GF-D8 (cell line): ENCODE data around the gene MFAP2.
"Not testable (repeated sequence)": the region's sequence is repeated elsewhere in the genome, so short reads cannot be mapped to it uniquely, and the experiment has no call there.

Experiments used
- DNase-seq: peaks from one replicate; lab custom pipeline; 2025; lab: John Stamatoyannopoulos, UW

MFAP2 gene

GRCh38 chr1:16979475-16980327, 719 bp downstream of the MFAP2 start:
- no peak for DNase-seq

- DNase-seq: no peak
Measured at GRCh38 chr1:16978567-16979474, 1.6 kb downstream of the MFAP2 start.

- DNase-seq: no peak
Measured at GRCh38 chr1:16978139-16978538, 2.3 kb downstream of the MFAP2 start.

DNA sequence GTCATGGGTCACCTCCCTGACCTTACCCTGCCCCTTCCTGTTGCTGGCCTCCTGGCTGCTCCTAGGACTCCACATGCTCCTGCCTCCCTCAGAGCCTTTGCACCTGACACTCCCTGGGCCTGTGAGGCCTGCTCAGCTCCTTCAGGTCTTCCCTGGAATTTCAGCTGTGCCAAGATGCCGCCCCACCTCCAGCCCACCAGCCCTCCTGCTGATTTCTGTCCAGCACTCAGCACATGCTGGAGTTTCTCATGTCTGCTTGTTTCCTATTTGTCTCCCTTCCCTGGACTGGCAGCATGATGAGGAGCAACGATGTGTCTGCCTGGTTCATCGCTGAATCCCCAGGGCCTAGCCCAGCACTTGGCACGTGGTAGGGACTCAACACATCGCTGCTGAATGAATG, 3.0 kb downstream of the MFAP2 start:
- no peak for DNase-seq

- DNase-seq: no peak
Measured at GRCh38 chr1:16976966-16977365, 3.5 kb downstream of the MFAP2 start.

- DNase-seq: no peak
Measured at GRCh38 chr1:16975838-16976237, 4.6 kb downstream of the MFAP2 start.

DNA sequence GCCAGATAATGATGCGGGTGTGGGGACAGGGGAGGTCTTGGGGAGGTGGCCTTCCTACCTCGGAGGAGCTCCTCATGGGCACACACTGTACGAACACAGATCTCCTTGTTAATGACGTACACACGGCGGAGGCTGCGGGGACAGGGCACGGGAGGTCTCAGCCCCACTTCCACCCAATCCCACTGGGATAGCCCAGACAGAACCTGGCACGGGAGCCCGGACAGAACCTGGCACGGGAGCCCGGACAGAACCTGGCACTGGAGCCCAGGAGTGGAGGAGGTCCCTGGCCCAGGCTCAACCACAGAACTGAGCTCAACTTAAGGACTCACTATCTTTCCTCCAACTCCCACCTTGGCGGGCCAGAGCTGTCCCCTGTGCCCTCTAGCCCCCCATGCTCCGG, 5.2 kb downstream of the MFAP2 start:
- no peak for DNase-seq

- DNase-seq: no peak
Measured at GRCh38 chr1:16973215-16973614, 7.2 kb downstream of the MFAP2 start.

DNA sequence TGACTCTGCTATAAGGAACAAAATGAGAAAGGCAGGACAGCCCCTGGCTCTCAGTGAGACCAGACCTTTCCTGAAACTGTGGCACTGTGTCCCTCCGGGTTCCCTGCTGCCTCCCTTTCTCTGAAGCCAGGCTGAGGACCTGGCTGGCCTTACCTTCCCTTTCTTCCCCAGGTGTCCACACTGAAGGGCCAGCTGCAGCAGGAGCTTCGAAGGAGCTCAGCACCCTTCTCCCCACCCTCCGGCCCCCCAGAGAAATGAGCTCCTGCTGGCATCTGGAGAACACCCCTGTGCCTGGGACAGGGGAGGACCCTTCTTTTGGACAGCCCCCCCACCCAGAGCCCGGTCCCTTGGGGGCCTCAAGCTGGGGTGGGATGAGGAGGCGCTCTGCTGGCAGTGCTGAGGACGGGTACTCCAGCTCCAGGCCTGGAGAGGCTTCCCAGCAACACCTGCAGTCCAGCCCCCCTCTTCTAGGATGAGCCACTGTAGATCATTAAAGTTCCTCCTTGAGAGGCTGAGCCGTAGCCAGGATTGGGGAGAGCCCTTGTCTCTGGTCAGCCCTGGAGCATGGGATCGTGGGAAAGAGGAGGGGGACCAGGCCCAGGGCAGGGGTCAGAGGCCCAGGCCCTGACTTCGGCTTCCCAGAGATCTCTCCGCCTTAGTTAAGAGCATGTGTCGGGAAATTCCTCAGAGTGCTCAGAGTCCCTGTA, 8.1 kb downstream of the MFAP2 start:
- no peak for DNase-seq

GRCh38 chr1:16971341-16972188, 8.9 kb downstream of the MFAP2 start:
- no peak for DNase-seq

DNA sequence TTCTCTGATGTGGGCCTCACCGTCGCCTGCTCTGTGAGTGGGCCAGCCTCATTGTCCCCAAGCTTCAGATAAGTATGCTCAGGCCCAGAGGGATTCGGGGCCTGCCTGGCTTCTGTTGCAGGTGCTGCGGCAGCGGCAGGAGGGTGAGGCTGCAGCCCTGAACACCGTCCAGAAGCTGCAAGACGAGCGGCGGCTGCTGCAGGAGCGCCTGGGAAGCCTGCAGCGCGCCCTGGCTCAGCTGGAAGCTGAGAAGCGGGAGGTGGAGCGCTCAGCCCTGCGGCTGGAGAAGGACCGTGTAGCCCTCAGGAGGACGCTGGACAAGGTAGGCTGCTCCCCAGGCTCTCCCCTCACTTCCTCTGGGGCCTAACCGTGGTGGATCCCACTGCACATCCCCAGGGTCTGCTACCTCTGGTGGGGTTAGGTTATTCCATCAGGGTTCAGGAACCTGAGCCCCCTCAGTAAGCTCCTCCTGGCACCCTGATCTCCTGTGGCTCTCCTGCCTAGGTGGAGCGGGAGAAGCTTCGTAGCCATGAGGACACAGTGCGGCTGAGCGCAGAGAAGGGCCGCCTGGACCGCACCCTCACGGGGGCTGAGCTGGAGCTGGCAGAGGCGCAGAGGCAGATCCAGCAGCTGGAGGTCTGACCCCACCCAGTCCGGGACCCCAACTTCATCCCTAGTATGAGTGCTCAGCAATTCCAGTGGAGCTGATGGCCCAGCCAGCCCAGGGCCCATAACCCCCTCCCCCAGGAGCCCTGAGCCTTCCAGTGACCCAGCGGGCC, 10.1 kb downstream of the MFAP2 start:
- no peak for DNase-seq

DNA sequence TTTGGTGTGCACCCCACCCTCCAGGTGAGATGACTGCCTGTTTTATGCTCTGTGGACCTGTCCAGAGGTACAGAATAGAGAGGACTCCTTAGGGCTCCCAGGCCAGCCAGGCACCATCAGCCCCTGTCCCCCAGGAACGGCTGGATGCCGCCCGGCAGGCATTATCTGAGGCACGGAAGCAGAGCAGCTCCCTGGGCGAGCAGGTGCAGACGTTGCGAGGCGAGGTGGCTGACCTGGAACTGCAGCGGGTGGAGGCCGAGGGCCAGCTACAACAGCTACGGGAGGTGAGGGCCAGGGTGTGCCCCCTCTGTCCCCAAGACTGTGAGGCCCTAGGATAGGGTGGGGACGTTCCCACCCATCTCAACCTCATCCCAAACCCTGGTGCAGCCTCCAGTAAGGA, 10.8 kb downstream of the MFAP2 start:
- DNase-seq: no peak

- DNase-seq: no peak
Measured at GRCh38 chr1:16969057-16969611, 11.3 kb downstream of the MFAP2 start.

- no peak for DNase-seq
Measured at GRCh38 chr1:16968372-16968771, 12.0 kb downstream of the MFAP2 start.

GRCh38 chr1:16967962-16968361, 12.5 kb downstream of the MFAP2 start:
- no peak for DNase-seq

DNA sequence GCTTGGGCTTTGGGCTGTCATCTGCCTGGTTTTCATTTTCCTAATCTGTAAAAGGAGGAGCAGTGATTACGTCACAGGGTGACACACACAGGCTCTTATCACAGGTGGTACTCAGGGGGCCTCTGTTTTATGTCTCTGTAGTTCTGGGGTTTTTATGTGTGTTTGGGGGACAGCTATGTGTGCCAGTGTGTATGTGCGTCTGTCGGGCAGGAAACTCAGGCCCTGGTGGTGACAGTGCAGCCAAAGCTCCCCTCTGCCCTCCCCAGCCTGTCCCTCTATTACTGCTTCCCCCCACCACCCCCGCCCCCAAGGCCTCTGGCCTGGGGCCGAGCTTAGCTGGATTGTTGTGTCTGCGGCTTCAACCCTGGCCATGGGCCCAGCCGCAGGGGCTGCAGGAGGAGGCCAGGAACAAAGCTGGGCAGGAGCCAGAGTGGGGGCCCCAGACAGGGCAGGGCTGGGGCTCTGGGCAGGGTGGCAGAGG, 13.3 kb downstream of the MFAP2 start:
- DNase-seq: no peak

DNA sequence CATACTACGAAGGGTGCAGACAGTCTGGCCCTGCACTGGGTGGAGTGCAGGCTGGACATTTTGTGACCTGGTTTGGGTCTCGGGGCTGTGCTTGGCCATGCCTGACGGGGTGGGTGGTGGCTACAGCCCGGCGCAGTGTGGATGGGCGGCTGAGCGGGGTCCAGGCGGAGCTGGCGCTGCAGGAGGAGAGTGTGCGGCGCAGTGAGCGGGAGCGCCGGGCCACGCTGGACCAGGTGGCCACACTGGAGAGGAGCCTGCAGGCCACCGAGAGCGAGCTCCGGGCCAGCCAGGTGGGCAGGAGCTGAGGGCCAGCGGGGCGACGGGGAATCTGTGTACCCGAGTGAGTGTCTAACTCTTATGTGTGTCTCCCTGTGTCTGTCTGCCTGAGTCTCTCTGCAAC, 14.1 kb downstream of the MFAP2 start:
- no peak for DNase-seq

- DNase-seq: no peak
Measured at GRCh38 chr1:16965486-16966067, 14.8 kb downstream of the MFAP2 start.

DNA sequence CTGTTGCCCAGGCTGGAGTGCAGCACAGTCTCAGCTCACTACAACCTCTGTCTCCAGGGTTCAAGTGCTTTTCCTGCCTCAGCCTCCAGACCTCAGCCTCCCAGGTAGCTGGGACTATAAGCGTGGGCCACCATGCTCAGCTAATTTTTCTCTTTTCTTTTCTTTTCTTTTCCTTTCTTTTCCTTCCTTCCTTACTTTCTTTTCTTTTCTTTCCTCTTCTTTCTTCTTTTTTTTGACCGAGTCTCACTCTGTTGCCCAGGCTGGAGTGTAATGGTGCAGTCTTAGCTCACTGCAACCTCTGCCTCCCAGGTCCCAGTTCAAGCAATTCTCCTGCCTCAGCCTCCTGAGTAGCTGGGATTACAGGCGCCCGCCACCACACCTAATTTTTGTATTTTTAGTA, 16.3 kb downstream of the MFAP2 start:
- not testable (repeated sequence) for DNase-seq
